H9 (cell line): ENCODE data around the gene NFX1. TPM values are rescaled to one million over a fixed set of nuclear protein-coding genes. Genes with fewer than 3 reads are reported as not detected.

ENCODE experiments used
- DNase-seq: peaks from one replicate; pipeline ENCODE4 v3.0.0-alpha.2; 2017
- H2AFZ ChIP-seq: one replicate; pipeline ENCODE4 v1.6.1; 2013; ENCODE audit warnings: mild to moderate bottlenecking, low read length, control low read depth, moderate library complexity
- H2AK5ac ChIP-seq: 2 replicates; pipeline ENCODE4 v1.6.1; 2013; ENCODE audit warnings: low read length, control low read depth, mixed read lengths; ENCODE audit not compliant: insufficient read length
- H2BK120ac ChIP-seq: one replicate; pipeline ENCODE4 v1.6.1; 2013; ENCODE audit warnings: low read depth, mild to moderate bottlenecking, low read length, control low read depth, inconsistent platforms; ENCODE audit not compliant: poor library complexity, severe bottlenecking
- H2BK12ac ChIP-seq: 2 replicates; pipeline ENCODE4 v1.6.1; 2013; ENCODE audit warnings: low read length, control low read depth, mixed read lengths, low read depth; ENCODE audit not compliant: insufficient read length
- H2BK15ac ChIP-seq: 2 replicates; pipeline ENCODE4 v1.6.1; 2013; ENCODE audit warnings: low read depth, low read length, control low read depth
- H2BK20ac ChIP-seq: one replicate; pipeline ENCODE4 v1.6.1; 2013; ENCODE audit warnings: low read depth, mild to moderate bottlenecking, low read length, control low read depth, inconsistent platforms; ENCODE audit not compliant: poor library complexity, severe bottlenecking
- H2BK5ac ChIP-seq: 2 replicates; pipeline ENCODE4 v1.6.1; 2013; ENCODE audit warnings: low read length, control low read depth, mixed read lengths; ENCODE audit not compliant: insufficient read length
- H3K14ac ChIP-seq: 2 replicates; pipeline ENCODE4 v1.6.1; 2013; ENCODE audit warnings: low read length, control low read depth; ENCODE audit not compliant: insufficient read depth
- H3K18ac ChIP-seq: 2 replicates; pipeline ENCODE4 v1.6.1; 2013; ENCODE audit warnings: low read depth, mild to moderate bottlenecking, mixed read lengths, low read length, control low read depth; ENCODE audit not compliant: insufficient read length
- H3K23ac ChIP-seq: 2 replicates; pipeline ENCODE4 v1.6.1; 2013; ENCODE audit warnings: low read length, control low read depth, mixed read lengths, low read depth; ENCODE audit not compliant: insufficient read length
- H3K23me2 ChIP-seq: 2 replicates; pipeline ENCODE4 v1.6.1; 2013; ENCODE audit warnings: low read depth, mild to moderate bottlenecking, mixed read lengths, low read length, control low read depth; ENCODE audit not compliant: insufficient read length, poor library complexity, severe bottlenecking
- H3K27ac ChIP-seq: 2 replicates; pipeline ENCODE4 v1.5.1; 2013; ENCODE audit warnings: low read length, control low read depth, mixed read lengths, low read depth; ENCODE audit not compliant: insufficient read length
- H3K27me3 ChIP-seq: 2 replicates; pipeline ENCODE4 v1.6.1; 2013; ENCODE audit warnings: low read length, control low read depth, inconsistent platforms; ENCODE audit not compliant: insufficient read depth
- H3K4ac ChIP-seq: 2 replicates; pipeline ENCODE4 v1.6.1; 2013; ENCODE audit warnings: low read depth, mild to moderate bottlenecking, control low read depth, inconsistent platforms, low read length, moderate library complexity
- H3K4me1 ChIP-seq: 2 replicates; pipeline ENCODE4 v1.6.1; 2013; ENCODE audit warnings: low read length, control low read depth, inconsistent platforms; ENCODE audit not compliant: insufficient read depth
- H3K4me2 ChIP-seq: 2 replicates; pipeline ENCODE4 v1.6.1; 2013; ENCODE audit warnings: low read length, control low read depth, mixed read lengths; ENCODE audit not compliant: insufficient read length, insufficient read depth
- H3K56ac ChIP-seq: 2 replicates; pipeline ENCODE4 v1.6.1; 2013; ENCODE audit warnings: low read depth, mild to moderate bottlenecking, mixed read lengths, low read length, control low read depth; ENCODE audit not compliant: insufficient read length
- H3K79me1 ChIP-seq: 2 replicates; pipeline ENCODE4 v1.6.1; 2013; ENCODE audit warnings: low read depth, mild to moderate bottlenecking, moderate library complexity, low read length, control low read depth, inconsistent platforms; ENCODE audit not compliant: insufficient read depth, poor library complexity, severe bottlenecking
- H3K79me2 ChIP-seq: 2 replicates; pipeline ENCODE4 v1.6.1; 2013; ENCODE audit warnings: low read length, control low read depth, inconsistent platforms; ENCODE audit not compliant: insufficient read depth
- H3K9ac ChIP-seq: 2 replicates; pipeline ENCODE4 v1.6.1; 2013; ENCODE audit warnings: low read length, control low read depth, mixed read lengths; ENCODE audit not compliant: insufficient read length; ENCODE audit errors: extremely low read depth
- H3K9me3 ChIP-seq: one replicate; pipeline ENCODE4 v1.6.1; 2013; ENCODE audit warnings: low read depth, low read length, inconsistent platforms; ENCODE audit not compliant: control insufficient read depth
- H3T11ph ChIP-seq: one replicate; pipeline ENCODE4 v1.6.1; 2013; ENCODE audit warnings: mild to moderate bottlenecking, low read length, control low read depth, inconsistent platforms
- H4K20me1 ChIP-seq: one replicate; pipeline ENCODE4 v1.6.1; 2013; ENCODE audit not compliant: control insufficient read depth, insufficient read length, insufficient read depth
- H4K5ac ChIP-seq: 2 replicates; pipeline ENCODE4 v1.6.1; 2013; ENCODE audit warnings: low read depth, mild to moderate bottlenecking, mixed read lengths, low read length, control low read depth; ENCODE audit not compliant: insufficient read length
- H4K8ac ChIP-seq: replicated peaks from 2 replicates; pipeline ENCODE4 v1.6.1; 2013; ENCODE audit warnings: low read length, control low read depth, mixed read lengths, low read depth; ENCODE audit not compliant: insufficient read length
- H4K91ac ChIP-seq: 2 replicates; pipeline ENCODE4 v1.6.1; 2013; ENCODE audit warnings: low read depth, mild to moderate bottlenecking, moderate library complexity, mixed read lengths, low read length, control low read depth; ENCODE audit not compliant: insufficient read length
- H3K27ac Mint-ChIP-seq, 3 experiments: 2 replicates in 2 of 3; 3 replicates in 1 of 3; pipeline ENCODE4 v1.8.0; 2020 to 2021; ENCODE audit warnings: mixed read lengths in 3 of 3, mild to moderate bottlenecking in 1 of 3, moderate library complexity in 1 of 3
- H3K27me3 Mint-ChIP-seq: 2 replicates; pipeline ENCODE4 v1.8.0; 2021; ENCODE audit warnings: low read depth, mild to moderate bottlenecking, moderate library complexity, mixed read lengths
- H3K36me3 Mint-ChIP-seq, 3 experiments: 2 replicates in 2 of 3; 3 replicates in 1 of 3; pipeline ENCODE4 v1.8.0; 2020 to 2021; ENCODE audit warnings: low read depth in 3 of 3, mixed read lengths in 3 of 3; ENCODE audit not compliant: insufficient read depth in 1 of 3
- H3K4me1 Mint-ChIP-seq, 2 experiments: 2 replicates each; pipeline ENCODE4 v1.8.0; 2020; ENCODE audit warnings: mixed read lengths in 2 of 2
- H3K4me3 Mint-ChIP-seq, 2 experiments: 2 replicates in 1 of 2; 3 replicates in 1 of 2; pipeline ENCODE4 v1.8.0; 2020 to 2021; ENCODE audit warnings: mild to moderate bottlenecking in 2 of 2, mixed read lengths in 2 of 2, moderate library complexity in 1 of 2
- H3K9me3 Mint-ChIP-seq, 2 experiments: 2 replicates in 1 of 2; 3 replicates in 1 of 2; pipeline ENCODE4 v1.8.0; 2020; ENCODE audit warnings: mild to moderate bottlenecking in 2 of 2, mixed read lengths in 2 of 2, moderate library complexity in 1 of 2
- WGBS: extraction: QIAGEN DNeasy Blood & Tissue Kit; methylation state at CpG from one replicate; pipeline ENCODE4 v1.1.7; 2013; ENCODE audit warnings: missing lambda C conversion rate, low lambda C conversion rate, mixed read lengths; ENCODE audit not compliant: insufficient read length; ENCODE audit errors: extremely low coverage; 5-methylcytosine and 5-hydroxymethylcytosine counted together
- total RNA-seq: library from RNA; stranded (reverse); gene quantifications from 2 replicates; pipeline ENCODE4 v1.2.1, GENCODE V29; 2021
- TF ChIP-seq, protein P1 (sequence below): fragments of 200-600 bp; sonication (generic); conservative IDR thresholded peaks from 3 replicates; pipeline ENCODE4 v1.8.0; 2021; ENCODE audit warnings: antibody characterized with exemption, mild to moderate bottlenecking

Gene NFX1
- total RNA-seq, 1 experiment from 2014 or later, result 35.1 TPM

DNA sequence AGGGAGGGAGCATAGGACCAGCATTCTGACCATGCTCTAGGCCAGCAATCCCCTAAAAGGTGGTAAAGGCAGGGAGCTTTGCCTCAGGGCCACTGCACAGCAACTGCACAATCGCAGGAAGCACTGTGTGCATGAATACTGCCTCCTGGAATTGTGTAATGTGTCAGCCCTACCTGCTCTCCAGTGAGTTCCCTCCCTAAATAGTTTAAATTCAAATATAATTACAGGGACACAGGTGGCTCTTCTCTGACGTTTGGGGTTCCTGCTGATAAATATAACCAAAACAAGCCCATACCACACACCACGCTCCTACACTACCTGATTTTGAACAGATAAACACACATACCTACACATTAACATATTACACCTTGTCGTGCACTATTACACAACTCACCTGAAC is 34.8 kb upstream of the NFX1 start:
- no peak overlapping the region for H3K9ac ChIP-seq
- no peak overlapping the region for H3K4me2 ChIP-seq
- no peak overlapping the region for H2AK5ac ChIP-seq
- H3K27ac Mint-ChIP-seq, result no peak overlapping the region
- no peak overlapping the region for H4K8ac ChIP-seq
- H4K20me1 ChIP-seq, result no peaks in the 10 kb centered on the region
- H3K79me1 ChIP-seq, result no peaks in the 10 kb centered on the region
- no peak overlapping the region for H2AFZ ChIP-seq
- H3K4me1 Mint-ChIP-seq, result no peaks in the 10 kb centered on the region
- H2BK120ac ChIP-seq, result no peak overlapping the region
- no peaks in the 10 kb centered on the region; a peak in 1 of 5 replicates for H3K9me3 Mint-ChIP-seq
- H3K79me2 ChIP-seq, result no peaks in the 10 kb centered on the region
- H3K23ac ChIP-seq, result no peak overlapping the region
- TF ChIP-seq, protein P1, sequence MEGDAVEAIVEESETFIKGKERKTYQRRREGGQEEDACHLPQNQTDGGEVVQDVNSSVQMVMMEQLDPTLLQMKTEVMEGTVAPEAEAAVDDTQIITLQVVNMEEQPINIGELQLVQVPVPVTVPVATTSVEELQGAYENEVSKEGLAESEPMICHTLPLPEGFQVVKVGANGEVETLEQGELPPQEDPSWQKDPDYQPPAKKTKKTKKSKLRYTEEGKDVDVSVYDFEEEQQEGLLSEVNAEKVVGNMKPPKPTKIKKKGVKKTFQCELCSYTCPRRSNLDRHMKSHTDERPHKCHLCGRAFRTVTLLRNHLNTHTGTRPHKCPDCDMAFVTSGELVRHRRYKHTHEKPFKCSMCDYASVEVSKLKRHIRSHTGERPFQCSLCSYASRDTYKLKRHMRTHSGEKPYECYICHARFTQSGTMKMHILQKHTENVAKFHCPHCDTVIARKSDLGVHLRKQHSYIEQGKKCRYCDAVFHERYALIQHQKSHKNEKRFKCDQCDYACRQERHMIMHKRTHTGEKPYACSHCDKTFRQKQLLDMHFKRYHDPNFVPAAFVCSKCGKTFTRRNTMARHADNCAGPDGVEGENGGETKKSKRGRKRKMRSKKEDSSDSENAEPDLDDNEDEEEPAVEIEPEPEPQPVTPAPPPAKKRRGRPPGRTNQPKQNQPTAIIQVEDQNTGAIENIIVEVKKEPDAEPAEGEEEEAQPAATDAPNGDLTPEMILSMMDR, result no peak
- no peaks in the 10 kb centered on the region for H3K27me3 Mint-ChIP-seq
- H4K91ac ChIP-seq, result no peak overlapping the region
- H2BK20ac ChIP-seq, result no peak overlapping the region
- no peaks in the 10 kb centered on the region for H3K27me3 ChIP-seq
- no peaks in the 10 kb centered on the region for H3K23me2 ChIP-seq
- no peak overlapping the region for H3K27ac ChIP-seq
- DNase-seq, result no peak
- 100% methylated on average over 1 of the region's 4 CpGs for WGBS
- peaks cover 49 to 79% (median 62%) of the 10 kb centered on the region in 3 experiments for H3K36me3 Mint-ChIP-seq
- no peak overlapping the region for H2BK12ac ChIP-seq
- no peaks in the 10 kb centered on the region for H3K9me3 ChIP-seq
- no peak overlapping the region for H3K18ac ChIP-seq
- no peak overlapping the region for H3K4ac ChIP-seq
- no peaks in the 10 kb centered on the region for H3K4me1 ChIP-seq
- H2BK15ac ChIP-seq, result no peak overlapping the region
- no peak overlapping the region for H3K14ac ChIP-seq
- no peak overlapping the region for H3T11ph ChIP-seq
- H3K56ac ChIP-seq, result no peak overlapping the region
- H3K4me3 Mint-ChIP-seq, result no peak overlapping the region
- H2BK5ac ChIP-seq, result no peak overlapping the region
- H4K5ac ChIP-seq, result no peak overlapping the region
